Gastroesophageal sphincter (tissue), 3 donors: Measurements from ENCODE around the gene PRIM1.

Source experiments
- EP300 ChIP-seq: sonication (generic); formaldehyde crosslinking; IDR thresholded peaks from one replicate; pipeline ENCODE4 v1.6.1; 2017; ENCODE audit warnings: antibody characterized with exemption, mild to moderate bottlenecking
- POLR2A ChIP-seq, 2 donors: fragments of 450-650 bp; IDR thresholded peaks; one replicate each; pipeline ENCODE4 v1.6.1; 2017; ENCODE audit warnings: antibody characterized with exemption in 2 of 2, mild to moderate bottlenecking in 2 of 2, moderate library complexity in 1 of 2
- POLR2AphosphoS5 ChIP-seq: sonication (generic); formaldehyde crosslinking; IDR thresholded peaks from one replicate; pipeline ENCODE4 v1.6.1; 2017; ENCODE audit warnings: antibody characterized with exemption
- TF ChIP-seq, protein P1 (sequence below), 4 experiments: fragments of 200-600 bp in 2 of 4; fragments of 450-650 bp in 2 of 4; sonication (generic) in 1 of 4; IDR thresholded peaks; one replicate each; pipeline ENCODE4 v1.5.1; 2017 to 2019; ENCODE audit warnings: antibody characterized with exemption in 4 of 4, mild to moderate bottlenecking in 2 of 4, moderate library complexity in 2 of 4

DNA sequence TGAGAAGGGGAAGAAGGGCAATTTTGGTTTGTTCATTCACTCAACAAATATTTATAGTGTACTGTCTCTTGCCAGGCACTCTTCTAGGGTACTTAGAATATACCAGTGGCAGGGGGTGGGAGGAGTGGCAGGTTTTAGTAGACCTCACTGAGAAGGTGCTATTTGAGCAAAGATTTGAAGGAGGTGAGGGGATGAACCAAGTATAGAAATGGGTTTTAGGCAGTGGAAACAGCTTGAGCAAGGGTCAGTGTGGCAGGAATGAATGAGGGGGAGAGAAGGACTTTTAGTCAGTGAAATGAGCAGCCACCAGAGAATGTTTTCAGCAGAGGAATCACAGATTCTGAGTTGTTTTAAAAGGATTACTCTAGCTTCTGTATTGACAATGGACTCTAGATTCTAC lies 2.3 kb downstream of the PRIM1 start:
- TF ChIP-seq, protein P1, sequence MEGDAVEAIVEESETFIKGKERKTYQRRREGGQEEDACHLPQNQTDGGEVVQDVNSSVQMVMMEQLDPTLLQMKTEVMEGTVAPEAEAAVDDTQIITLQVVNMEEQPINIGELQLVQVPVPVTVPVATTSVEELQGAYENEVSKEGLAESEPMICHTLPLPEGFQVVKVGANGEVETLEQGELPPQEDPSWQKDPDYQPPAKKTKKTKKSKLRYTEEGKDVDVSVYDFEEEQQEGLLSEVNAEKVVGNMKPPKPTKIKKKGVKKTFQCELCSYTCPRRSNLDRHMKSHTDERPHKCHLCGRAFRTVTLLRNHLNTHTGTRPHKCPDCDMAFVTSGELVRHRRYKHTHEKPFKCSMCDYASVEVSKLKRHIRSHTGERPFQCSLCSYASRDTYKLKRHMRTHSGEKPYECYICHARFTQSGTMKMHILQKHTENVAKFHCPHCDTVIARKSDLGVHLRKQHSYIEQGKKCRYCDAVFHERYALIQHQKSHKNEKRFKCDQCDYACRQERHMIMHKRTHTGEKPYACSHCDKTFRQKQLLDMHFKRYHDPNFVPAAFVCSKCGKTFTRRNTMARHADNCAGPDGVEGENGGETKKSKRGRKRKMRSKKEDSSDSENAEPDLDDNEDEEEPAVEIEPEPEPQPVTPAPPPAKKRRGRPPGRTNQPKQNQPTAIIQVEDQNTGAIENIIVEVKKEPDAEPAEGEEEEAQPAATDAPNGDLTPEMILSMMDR (IDR thresholded peaks at IDR 0.05) = no peak
- TF ChIP-seq EP300 (no peak), POLR2AphosphoS5 (no peak), POLR2A (IDR thresholded peaks at IDR 0.05) (no peak)
